GM18870 (cell line): ENCODE results near the gene C3orf18.

Experiments
- ATAC-seq: cut with Tn5 transposase; IDR thresholded peaks from one replicate; pipeline ENCODE4 v1.9.1; 2021; ENCODE audit warnings: moderate library complexity; ENCODE audit not compliant: unreplicated experiment

Gene C3orf18

DNA sequence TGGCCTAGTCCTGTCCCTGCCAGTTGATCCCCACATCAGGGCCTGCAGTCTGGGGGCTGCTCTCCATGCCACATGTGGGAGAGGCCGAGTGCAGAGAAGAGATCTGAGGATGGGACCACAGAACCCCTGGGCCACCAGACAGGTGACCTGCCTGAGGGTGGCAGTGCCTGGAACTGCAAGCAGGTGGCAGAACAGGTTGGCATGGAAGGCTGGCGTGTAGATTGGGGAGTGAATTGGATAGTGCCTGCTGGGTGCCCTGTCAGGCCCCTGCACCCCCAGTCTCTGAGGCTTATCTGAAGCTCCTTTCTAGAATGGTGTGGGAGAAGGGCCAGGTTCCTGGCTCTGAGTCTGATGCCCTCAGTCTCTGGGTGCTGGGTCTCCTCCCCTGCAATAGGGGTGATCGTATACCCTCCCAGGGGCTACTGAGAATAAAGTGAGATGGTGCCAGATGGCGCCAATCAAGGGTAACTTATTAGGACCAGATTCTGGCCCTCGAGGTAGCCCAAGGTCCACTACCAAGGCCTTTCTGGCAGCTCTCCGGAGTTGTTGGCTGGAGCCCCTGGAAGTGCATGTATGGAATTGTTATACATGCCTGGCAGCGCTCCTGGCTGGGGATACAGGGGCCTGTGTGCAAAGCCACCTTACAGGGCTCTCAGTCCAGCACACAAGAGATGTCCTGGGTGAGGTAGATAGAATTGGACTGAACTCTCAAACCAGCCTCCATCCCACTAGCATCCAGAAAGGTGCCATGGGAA is 15.7 kb downstream of the C3orf18 start:
- no peak for ATAC-seq

DNA sequence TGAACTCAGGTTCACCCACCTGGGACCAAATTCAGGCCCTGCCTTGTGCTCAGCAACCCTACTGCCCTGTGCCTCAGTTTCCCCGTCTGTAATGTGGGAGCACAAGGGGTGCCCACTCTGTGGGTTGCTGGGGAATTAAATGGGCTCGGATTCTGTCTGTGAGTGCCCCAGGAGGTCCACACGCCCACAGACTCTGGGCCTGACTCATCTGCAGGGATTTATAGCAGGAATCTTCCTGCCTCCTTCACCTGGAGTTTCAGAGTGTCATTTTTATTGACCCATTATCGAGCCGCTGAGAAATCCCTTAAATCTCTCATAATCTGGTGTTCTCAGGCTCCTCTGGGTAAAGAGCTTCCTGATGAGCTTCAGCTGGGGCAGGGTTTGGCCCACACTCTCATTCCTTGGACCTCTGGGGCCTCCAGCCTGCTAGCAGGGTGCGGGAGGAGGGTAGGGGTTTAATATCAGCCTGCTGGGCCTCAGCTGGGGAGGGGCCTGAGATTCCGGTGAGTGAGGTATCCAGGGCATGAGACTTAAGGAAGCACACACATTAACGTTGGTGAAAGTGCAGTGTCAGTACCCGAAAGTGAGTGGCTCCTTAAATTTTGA is 16.4 kb downstream of the C3orf18 start:
- no peak for ATAC-seq

DNA sequence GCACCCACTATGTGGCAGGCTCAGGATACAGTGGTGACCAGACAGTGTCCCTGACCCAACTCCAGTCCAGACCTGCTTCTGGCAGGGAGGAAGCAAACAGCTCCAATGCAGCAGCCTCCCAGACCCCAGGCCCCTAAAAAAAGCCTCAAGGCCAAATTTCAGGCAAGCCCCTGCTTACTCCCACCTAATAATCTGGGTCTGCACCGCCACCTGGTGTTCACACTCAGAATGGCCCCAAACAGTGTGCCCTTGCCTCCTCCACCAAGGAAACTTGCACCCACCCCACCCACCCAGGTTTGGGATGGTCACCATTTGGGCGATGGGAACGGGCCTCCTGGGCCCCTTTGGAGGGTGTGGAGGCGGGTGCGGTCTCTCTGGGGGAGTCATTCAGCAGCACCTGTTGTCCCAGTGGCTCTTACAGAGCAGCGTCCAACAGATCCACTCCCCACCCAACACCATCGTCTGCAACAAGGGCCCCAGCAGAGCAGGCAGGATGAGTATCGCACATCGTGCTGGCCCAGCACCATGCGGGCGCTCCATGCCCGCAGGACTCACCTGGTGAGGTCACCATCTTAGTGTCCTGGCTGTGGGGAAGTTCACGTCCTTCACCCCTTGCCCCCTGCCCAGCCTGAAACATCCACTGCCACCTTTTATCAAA is 17.3 kb downstream of the C3orf18 start:
- no peak for ATAC-seq

DNA sequence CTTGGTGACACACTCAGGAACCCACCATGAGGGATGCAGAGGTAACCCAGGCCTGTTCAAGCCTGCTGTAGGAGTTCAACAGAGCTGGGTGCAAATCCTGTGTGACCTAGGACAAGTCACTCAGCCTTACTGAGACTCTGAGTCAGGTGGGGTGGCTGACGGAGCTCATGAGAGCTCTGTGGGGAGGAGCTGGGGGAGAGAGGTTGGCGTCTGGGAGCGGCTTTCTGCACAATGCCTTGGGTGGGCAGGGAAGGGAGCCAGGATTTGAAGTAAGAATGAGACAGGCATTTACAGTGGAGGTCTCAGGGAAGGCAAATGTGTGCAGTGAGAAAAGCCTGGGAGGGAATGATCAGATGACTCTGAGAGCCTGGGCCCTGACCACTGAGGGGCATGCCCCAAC is 18.3 kb downstream of the C3orf18 start:
- no peak for ATAC-seq

DNA sequence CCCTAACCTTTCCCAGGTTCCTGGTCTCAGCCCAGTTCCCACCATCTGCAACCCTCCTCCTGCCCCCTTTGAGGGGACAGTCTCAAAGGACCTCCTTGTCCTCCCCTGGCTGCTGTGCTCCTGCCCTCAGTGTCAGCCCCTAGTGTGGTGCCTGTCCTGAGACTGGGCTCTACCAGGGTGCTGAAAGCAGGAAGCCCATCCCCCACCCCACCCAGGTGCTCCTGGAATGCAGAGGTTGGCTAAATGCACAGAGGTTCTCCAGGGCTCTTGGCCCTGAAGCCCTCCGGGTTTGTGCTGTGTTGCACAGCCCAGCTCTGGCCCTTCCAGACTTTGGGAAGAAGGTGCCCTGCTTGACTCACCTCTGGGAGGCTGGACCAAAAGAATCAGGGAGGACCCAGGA is 21.8 kb downstream of the C3orf18 start:
- ATAC-seq: no peak

DNA sequence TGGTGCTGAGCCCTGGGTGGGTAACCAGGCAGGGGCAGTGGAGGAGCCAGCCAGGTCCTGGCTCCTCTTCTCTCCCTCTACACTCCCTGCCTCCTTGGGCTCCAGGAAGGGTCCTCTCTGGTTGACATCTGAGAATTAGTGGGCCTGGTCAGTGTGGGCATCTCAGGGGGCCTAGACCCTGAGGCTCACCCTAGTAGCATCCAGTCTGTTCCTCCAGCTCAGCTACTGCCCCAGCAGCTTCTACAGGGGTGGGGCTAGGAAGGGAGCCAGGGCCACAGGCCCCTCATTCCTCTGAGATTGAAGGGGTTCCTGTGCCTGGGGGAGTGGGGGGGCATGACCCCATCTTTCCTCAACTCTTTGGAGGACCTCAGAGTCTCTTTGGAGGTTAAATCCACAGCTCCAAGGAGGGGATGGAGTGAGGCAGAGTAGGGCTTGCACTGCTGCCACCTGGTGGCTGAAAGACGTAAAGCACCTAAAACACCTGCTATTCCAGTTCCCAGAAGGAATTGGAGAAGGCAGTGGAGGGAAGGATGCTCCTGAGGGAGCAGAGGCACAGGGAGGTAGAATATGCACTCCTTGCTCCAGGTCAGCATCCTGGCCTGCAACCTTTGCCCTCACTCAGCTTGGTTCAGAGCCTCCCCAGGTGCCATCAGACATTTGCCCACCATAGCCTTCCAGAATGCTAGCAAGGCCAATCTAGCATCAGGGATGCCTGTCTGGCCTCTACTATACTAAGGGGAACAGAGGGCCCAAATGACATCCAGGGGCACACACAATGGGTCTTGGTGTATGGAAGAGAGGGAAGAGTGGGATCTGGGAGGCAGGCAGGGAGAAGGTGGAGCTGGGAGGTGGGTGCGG is 25.1 kb downstream of the C3orf18 start:
- ATAC-seq: no peak

DNA sequence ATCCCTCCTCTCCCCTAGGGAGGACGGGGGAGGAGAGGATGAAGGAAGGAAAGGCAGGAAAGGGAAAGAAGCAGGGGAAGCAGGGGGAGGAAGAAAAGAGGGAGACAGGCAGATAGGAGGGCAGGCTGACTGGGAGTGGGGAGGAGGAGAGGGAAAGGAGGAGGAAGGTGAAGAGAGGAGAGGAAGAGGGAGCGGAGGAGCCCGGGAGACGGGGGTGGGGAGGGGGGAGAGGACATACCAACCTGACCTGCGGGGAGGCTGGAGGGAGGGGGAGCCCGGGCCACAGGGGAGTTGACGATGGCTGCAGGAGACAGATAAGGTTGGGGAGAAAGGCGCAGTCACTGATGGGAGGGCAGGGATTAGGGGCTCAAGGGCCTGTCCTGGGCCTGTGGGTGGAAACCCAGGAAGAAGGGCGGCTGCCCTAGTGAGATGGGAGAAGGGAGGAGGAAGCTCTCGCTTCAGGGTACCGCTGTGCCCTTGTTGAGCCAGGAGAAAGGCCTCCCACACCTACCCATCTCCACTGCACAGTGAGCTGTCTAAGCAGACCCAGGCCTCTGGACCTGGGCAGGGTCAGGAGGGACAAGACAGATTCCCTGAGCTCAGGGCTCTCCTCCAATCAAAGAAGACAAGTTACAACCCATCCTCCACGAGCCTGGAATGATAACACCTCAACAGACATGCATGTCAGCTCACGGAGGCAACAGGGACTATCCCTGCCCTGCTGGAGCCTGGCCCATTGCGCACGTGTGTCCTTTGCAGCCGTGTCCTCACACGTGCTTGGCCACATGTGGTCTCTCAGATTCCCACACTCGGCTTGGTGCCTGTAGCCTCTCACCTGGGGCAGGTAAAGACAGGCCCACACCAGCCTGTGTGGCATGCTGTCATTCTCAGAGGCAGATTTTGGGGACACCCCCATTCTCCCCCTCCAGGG is 27.9 kb downstream of the C3orf18 start:
- no peak for ATAC-seq

DNA sequence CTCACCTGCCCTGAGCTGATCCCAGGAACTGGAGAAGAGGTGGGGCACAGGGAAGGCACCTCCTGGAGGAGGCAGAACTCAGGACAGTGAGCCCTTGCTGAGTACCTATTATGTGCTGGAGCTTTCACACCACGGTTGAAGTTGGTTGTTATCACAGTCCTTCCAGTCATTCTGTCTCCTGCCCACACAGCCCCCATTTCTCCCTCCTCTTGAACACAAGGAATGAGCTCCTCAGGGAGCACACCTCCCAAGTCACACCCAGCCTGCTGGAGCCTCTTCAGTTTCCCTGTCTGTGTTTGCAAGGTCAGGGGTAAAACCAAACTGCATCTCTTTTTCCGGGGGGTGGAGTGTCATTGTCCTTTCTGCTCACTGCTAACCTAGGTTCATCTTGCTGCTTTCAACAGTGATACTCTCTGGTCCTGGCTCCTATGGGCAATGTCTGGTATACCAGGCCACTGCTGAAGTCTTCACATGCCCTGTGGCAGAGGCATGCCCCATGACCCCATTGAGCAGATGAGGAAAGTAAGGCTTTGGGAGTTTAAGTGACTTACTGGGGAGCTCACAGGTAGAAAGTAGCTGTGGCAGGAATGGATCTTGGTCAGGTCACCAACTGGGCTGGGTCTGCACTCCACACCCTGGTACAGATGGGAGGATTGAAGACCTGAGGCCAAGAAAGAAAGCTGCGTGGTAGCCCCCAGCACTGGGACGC is 30.0 kb downstream of the C3orf18 start:
- no peak for ATAC-seq

DNA sequence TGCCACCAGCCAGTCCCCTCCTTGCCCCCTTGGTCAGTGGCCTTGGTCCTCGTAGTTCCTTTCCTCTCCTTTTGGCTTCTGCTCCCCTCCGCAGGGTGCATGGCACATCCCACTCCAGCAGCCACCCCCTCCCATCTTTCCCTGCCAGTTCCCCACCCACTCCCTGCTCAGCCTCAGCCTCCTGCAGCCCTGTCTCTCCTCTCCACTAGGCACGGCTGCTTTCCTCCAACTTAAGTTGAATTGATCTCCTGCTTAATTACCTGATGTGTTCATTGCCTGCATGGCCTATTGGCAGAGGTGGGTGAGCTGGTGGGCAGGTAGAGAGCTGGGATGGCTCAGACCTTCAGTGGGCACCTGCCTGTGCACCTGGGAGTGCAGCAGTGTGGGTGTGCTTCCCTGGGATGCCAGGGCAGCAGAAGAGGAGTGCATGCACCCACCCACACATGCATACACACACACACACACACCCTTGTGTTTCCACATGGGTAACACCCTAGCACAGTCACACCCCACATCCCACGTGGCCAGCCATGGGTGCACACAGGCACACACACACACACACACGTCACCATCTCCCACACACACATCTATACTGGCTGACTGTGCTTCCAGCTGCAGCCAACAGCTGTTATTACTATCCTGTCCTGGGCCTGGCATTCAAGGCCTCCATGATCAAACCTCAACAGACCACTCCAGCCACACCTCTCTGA is 30.9 kb downstream of the C3orf18 start:
- ATAC-seq: no peak

DNA sequence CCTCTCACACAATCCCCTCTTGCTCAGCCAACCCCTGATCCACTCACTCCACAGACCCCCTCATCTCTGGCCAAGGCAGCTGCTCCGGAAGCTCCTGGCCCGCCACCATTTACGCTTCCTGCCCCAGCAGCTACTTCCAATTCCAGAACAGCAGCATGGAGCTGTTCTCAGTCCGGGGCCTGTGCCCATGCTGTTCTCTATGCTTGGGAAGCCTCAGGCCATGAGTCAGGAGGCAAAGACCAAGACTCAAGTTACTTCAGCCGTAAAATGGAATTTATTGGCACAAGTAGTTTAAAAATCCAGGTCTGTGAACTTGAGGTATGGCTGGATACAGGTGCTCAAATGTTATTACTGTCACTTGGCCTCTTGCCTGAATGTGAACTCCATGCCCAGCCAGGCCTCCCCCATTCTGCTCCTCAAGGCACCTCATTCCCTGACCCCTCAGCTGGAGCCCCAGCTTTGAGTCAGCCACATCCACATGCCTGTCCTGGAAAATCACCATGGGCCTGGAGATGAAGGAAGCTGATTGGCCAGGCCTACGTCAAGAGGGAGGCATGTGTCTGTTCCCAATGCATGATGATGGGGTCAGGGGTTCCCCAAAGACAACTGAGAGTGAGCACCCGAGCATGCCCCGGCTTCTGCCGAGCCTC is 32.7 kb downstream of the C3orf18 start:
- ATAC-seq: no peak

DNA sequence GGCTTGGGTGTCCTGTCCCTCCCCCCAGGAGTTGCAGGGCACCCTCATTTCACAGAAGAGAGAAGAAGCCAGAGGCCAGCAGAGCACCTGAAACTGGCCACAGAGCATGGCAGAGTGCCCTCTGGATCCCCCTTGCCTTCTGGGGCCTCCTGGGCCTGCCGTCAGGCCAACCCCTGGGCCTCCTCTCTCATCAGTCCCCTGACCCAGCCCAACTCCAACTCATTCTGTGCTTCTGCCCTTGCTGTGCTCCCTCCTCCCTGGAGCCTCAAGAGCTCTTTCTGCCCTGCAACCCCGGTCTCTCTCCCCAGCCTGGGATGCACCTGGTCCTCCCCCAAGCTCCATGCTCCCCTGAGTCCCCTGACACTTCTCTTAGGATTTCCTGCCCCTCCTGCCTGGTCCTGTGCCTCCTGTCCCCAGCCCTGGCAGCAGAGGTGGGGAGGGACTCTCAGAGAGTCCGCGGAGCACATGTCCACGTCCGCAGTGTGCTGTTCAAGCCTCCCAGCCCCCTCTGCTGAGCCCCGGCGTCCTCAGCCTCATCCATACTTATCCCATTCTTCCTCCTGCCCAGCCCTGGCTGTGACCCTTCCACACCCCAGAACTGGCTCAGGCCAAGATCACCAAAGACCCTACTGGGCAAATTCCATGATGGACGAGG is 33.6 kb downstream of the C3orf18 start:
- ATAC-seq: no peak

DNA sequence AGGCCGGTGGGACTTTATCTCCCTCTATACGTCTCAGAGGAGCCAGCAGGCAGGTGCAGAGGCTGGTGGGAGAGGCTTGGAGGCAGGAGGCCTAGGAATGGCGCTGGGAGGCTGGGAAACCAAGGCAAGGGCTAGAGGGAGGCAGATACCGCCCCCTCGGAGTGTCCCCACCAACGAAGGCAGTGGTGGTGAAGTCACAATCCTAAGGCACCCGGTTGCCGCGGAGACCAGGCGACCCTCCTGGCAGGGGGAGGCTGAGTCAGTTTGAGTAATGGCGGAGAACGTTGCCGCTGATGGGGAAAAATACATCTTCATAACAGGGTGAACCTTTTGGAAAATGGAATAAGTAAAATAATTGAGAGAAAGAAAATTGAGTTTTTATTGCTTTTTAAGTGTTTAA is 34.2 kb downstream of the C3orf18 start:
- no peak for ATAC-seq

DNA sequence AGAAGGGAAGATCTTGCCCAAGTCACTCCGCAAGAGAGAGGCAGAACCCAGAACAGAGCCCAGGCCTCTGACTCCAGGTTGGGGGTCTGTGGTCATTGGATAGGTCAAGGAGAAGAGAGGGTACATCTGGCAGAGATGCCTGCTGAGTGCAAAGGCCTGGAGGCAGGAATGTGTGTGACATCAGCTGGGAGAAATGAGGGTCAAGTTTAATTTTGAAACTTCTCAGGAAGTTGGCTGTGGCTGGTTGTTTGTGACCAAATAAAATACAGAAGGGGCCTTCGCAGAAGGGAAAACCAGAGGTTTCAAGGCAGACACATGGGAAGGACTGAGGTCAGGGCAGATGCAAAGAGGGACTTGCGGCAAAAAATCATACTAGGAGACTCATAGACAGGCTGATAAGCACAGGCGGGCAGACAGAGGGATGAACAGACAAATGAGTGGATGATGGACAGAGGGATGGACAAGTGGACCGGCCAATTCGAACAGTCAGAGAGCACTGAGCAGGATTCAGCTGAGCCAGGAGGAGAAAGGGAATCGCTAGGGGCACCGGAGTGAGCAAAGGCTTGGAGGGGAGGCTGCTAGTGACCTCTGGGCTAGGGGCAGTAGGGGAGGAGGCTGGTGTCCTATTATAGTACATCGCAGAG is 35.4 kb downstream of the C3orf18 start:
- ATAC-seq: no peak

DNA sequence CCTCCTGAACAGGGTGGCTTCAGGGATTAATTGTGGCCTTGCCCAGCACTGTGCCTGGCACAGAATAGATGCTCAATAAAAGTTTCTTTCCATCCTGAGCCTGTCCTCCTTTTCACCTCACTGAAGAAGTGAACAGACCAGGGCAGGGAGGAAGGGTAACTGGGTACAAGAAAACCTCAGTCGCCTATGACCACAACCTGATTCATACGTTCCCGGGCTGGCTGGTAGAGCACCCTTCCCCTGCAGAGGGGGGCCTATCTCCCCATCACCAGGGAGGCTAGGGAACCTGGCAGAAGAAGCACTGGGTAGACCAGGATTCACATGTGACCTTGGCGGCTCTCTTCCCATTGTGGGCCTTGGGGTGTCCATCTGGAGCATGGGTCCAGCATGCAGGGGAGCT is 36.3 kb downstream of the C3orf18 start:
- no peak for ATAC-seq

DNA sequence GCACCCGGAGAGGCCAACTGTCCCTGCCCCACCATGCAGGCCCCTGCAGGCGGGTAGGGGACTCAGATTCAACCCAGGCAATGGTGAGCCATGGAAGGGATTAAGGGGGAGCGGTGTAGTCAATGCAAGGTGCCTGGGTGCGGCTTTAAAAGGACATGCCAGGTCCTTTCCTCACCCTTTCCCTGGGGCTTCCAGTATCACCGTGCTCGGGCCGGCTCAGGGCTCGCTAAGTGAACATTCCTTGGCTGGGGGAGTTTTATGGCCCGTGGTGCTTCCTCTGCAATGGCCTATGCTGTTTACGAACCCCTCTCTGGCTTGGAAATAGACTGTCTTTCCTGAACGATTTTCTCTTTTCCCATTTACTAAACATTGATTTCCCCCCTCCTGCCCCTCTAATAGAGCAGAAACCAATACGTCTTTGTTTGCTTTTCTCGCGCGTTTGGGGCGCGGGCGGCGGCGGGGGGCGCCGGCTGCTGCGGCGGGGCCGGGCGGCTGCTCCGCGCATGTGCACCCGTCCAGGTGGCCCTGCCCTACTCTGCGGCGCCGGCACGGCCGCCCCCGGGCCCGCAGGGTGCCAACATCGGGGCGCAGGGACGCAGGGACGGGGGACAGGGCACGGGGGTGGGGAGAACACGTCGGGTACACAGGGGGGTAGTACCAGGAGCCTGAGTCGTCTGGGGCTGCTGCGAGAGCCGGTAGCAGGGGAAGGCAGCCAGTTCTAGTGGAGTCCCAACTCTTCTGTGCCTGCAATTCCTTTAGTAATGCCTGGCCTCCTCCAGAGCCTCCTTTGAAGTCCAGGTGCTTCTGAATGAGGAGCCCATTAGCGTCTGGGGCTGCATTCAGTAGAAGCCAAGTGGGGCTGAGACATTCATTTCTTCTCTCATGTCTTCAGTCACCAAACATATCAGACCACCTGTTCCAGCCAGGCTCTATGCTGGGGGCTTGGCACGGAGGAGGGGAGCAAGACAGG is 37.3 kb downstream of the C3orf18 start:
- ATAC-seq: no peak

DNA sequence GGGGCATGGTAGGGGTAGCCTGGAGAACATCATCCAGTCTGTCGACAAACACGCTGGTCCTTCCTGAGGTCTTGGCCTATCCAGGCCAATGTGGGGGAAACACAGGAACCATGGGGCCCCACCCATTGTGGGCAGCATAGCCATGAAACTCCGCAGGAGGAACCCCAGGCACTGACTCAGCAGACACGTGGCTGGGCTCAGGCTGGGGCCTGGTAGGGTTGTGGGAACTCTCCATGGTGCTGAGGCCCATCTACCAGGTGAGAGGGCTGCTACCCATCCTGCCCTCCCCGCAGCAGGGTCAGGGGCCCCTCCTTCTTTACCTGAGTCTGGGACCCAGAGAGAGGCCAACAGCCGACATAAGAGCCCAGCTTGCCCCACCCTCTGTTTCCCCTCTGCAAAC is 41.6 kb downstream of the C3orf18 start:
- no peak for ATAC-seq
